ENCODE measurements around the gene KRTAP20-2. TPM values are rescaled to one million over a fixed set of nuclear protein-coding genes. Genes with fewer than 3 reads are reported as not detected.

The KRTAP20-2 gene
- total RNA-seq, 3 donors from 2014 or later = not detected

GRCh38 chr21:30605968-30606367 is 29.0 kb upstream of the KRTAP20-2 start:
- Histone ChIP-seq H3K36me3 (ENCODE audit: low read depth) (no peaks in the 10 kb centered on the region), H3K9me3 (peaks cover 48% of the 10 kb centered on the region), H3K4me1 (ENCODE audit: low read depth) (no peaks in the 10 kb centered on the region), H3K4me3 (no peak overlapping the region)
- DNase-seq (no peak), ATAC-seq (no peak)
- intact Hi-C loops (cut with DNase I, micrococcal nuclease) = no loop called here
- no peak for TF ChIP-seq CTCF (IDR thresholded peaks at IDR 0.05)

GRCh38 chr21:30612132-30612531 is 22.9 kb upstream of the KRTAP20-2 start:
- peaks cover 53% of the 10 kb centered on the region for H3K9me3 ChIP-seq
- ATAC-seq = no peak
- no peak for DNase-seq
- no peaks in the 10 kb centered on the region for H3K4me1 ChIP-seq (ENCODE audit: low read depth)
- H3K4me3 ChIP-seq = no peak overlapping the region
- no peak for TF ChIP-seq CTCF (IDR thresholded peaks at IDR 0.05)
- intact Hi-C loops (cut with DNase I, micrococcal nuclease) = no loop called here
- no peaks in the 10 kb centered on the region for H3K36me3 ChIP-seq (ENCODE audit: low read depth)

GRCh38 chr21:30613836-30614235 is 21.2 kb upstream of the KRTAP20-2 start, which contains the start of gene KRTAP6-1:
TSS of gene KRTAP6-1 (minus strand) at chr21:30613930. CDS start at chr21:30613904, 26 bp downstream.
- peaks cover 60% of the 10 kb centered on the region for H3K9me3 ChIP-seq
- intact Hi-C loops (cut with DNase I, micrococcal nuclease) = no loop called here
- H3K4me3 ChIP-seq = no peak within 1 kb of the TSS
- DNase-seq (no peak), ATAC-seq (no peak)
- H3K36me3 ChIP-seq (ENCODE audit: low read depth) = no peaks in the 10 kb centered on the region
- H3K4me1 ChIP-seq (ENCODE audit: low read depth) = no peaks in the 10 kb centered on the region
- TF ChIP-seq CTCF (IDR thresholded peaks at IDR 0.05) = no peak

- no peak for ATAC-seq
- no peak for TF ChIP-seq CTCF (IDR thresholded peaks at IDR 0.05)
- intact Hi-C loops (cut with DNase I, micrococcal nuclease) = no loop called here
Measured at GRCh38 chr21:30615199-30615598, 19.8 kb upstream of the KRTAP20-2 start.

GRCh38 chr21:30616125-30616524 is 18.9 kb upstream of the KRTAP20-2 start, which contains the start of gene KRTAP20-1:
TSS of gene KRTAP20-1 (plus strand) at chr21:30616425. CDS start at chr21:30616455, 30 bp downstream.
- H3K36me3 ChIP-seq (ENCODE audit: low read depth) = no peaks in the 10 kb centered on the region
- H3K4me1 ChIP-seq (ENCODE audit: low read depth) = no peaks in the 10 kb centered on the region
- no peak for ATAC-seq
- H3K9me3 ChIP-seq = peaks cover 49% of the 10 kb centered on the region
- intact Hi-C loops (cut with DNase I, micrococcal nuclease) = no loop called here
- H3K4me3 ChIP-seq = no peak within 1 kb of the TSS
- no peak for DNase-seq
- no peak for TF ChIP-seq CTCF (IDR thresholded peaks at IDR 0.05)

More at GRCh38 chr21:30615199-30615598, 19.8 kb upstream of the KRTAP20-2 start:
- H3K4me1 ChIP-seq (ENCODE audit: low read depth) = no peaks in the 10 kb centered on the region
- H3K4me3 ChIP-seq = no peak overlapping the region
- peaks cover 59% of the 10 kb centered on the region for H3K9me3 ChIP-seq
- no peaks in the 10 kb centered on the region for H3K36me3 ChIP-seq (ENCODE audit: low read depth)
- DNase-seq = no peak

GRCh38 chr21:30620080-30620479 is 14.9 kb upstream of the KRTAP20-2 start:
- no peak for TF ChIP-seq CTCF (IDR thresholded peaks at IDR 0.05)
- Histone ChIP-seq H3K36me3 (ENCODE audit: low read depth) (no peaks in the 10 kb centered on the region), H3K4me3 (no peak overlapping the region), H3K9me3 (peaks cover 48% of the 10 kb centered on the region), H3K4me1 (ENCODE audit: low read depth) (no peaks in the 10 kb centered on the region)
- DNase-seq = no peak
- ATAC-seq = no peak
- intact Hi-C loops (cut with DNase I, micrococcal nuclease) = no loop called here
